B cell (primary cell): ENCODE measurements around the gene PRKCH. TPM values are rescaled to one million over a fixed set of nuclear protein-coding genes. Genes with fewer than 3 reads are reported as not detected.

Experiments
- ATAC-seq: fragments of 200-7000 bp; cut with Tn5 transposase; one replicate; pipeline ENCODE4 v1.10.0; 2021; ENCODE audit warnings: low read depth, mild to moderate bottlenecking, moderate number of reproducible peaks, moderate library complexity
- CTCF ChIA-PET: fragments of 350-600 bp; sonication (Branson Sonifier 250); formaldehyde crosslinking; loops from one replicate; lab custom pipeline; 2021; ENCODE audit warnings: antibody characterized with exemption, inconsistent platforms; lab: Charles Lee
- POLR2A ChIA-PET: fragments of 350-600 bp; sonication (Branson Sonifier 250); formaldehyde crosslinking; loops from one replicate; lab custom pipeline; 2021; ENCODE audit warnings: antibody characterized with exemption; lab: Charles Lee
- DNase-seq: peaks from one replicate; pipeline ENCODE4 v3.0.0; 2013
- H2AFZ ChIP-seq: 2 replicates; pipeline ENCODE4 v1.6.1; 2012; ENCODE audit warnings: mild to moderate bottlenecking, low read depth, low read length; ENCODE audit not compliant: insufficient read depth, poor library complexity, severe bottlenecking
- H3K27ac ChIP-seq, 2 donors: 1 replicate in 1 of 2; 2 replicates in 1 of 2; pipeline ENCODE4 v1.5.1; 2012 to 2013; ENCODE audit warnings: low read length in 2 of 2, mild to moderate bottlenecking in 2 of 2, moderate library complexity in 1 of 2
- H3K27me3 ChIP-seq, 4 experiments: fragments of 200-600 bp in 1 of 4; sonication (generic) in 1 of 4; replicated peaks in 1 of 4; 1 replicate in 2 of 4; 2 replicates in 2 of 4; pipeline versions ENCODE4 v1.6.1 to v1.7.0; 2013 to 2016; ENCODE audit warnings: low read length in 3 of 4, mild to moderate bottlenecking in 2 of 4, mixed read lengths in 1 of 4, moderate library complexity in 1 of 4; ENCODE audit not compliant: insufficient read depth in 4 of 4, control insufficient read depth in 3 of 4; ENCODE audit errors: control extremely low read depth in 1 of 4
- H3K36me3 ChIP-seq, 2 experiments: replicated peaks in 1 of 2; 1 replicate in 1 of 2; 2 replicates in 1 of 2; pipeline versions ENCODE4 v1.6.1 to v1.7.1; 2013; ENCODE audit warnings: low read length in 1 of 2; ENCODE audit not compliant: insufficient read depth in 2 of 2, control insufficient read depth in 1 of 2; ENCODE audit errors: control extremely low read depth in 1 of 2, extremely low read depth in 1 of 2
- H3K4me1 ChIP-seq, 2 donors: fragments of 200-600 bp in 1 of 2; sonication (generic) in 1 of 2; 1 replicate in 1 of 2; 2 replicates in 1 of 2; pipeline versions ENCODE4 v1.5.1 to v1.6.1; 2013 to 2017; ENCODE audit warnings: low read length in 2 of 2; ENCODE audit not compliant: control insufficient read depth in 2 of 2, insufficient read depth in 2 of 2
- H3K4me2 ChIP-seq: replicated peaks from 2 replicates; pipeline ENCODE3; 2012; ENCODE audit warnings: mild to moderate bottlenecking, low read depth, low read length; ENCODE audit not compliant: poor library complexity, severe bottlenecking
- H3K4me3 ChIP-seq, 5 experiments: fragments of 200-600 bp in 1 of 5; sonication (generic) in 1 of 5; 1 replicate in 3 of 5; 2 replicates in 2 of 5; pipeline versions ENCODE4 v1.5.1 to v1.7.0; 2011 to 2016; ENCODE audit warnings: low read length in 4 of 5, mild to moderate bottlenecking in 4 of 5, low read depth in 2 of 5, control low read depth in 1 of 5, moderate library complexity in 1 of 5; ENCODE audit not compliant: insufficient read depth in 1 of 5; ENCODE audit errors: control extremely low read depth in 1 of 5, extremely low read depth in 1 of 5
- H3K79me2 ChIP-seq: fragments of 200-600 bp; sonication (generic); one replicate; pipeline ENCODE4 v1.6.0; 2016; ENCODE audit warnings: low read length; ENCODE audit not compliant: control insufficient read depth, insufficient read depth
- H3K9ac ChIP-seq: fragments of 200-600 bp; sonication (generic); 2 replicates; pipeline ENCODE4 v1.6.1; 2017; ENCODE audit warnings: mild to moderate bottlenecking, low read length, moderate library complexity
- H3K9me3 ChIP-seq, 3 donors: one replicate each; pipeline versions ENCODE4 v1.6.1 to v1.7.1; 2013; ENCODE audit warnings: low read length in 2 of 3; ENCODE audit not compliant: control insufficient read depth in 2 of 3, insufficient read depth in 1 of 3; ENCODE audit errors: control extremely low read depth in 1 of 3
- H4K20me1 ChIP-seq: 2 replicates; pipeline ENCODE4 v1.6.0; 2012; ENCODE audit warnings: mild to moderate bottlenecking, low read length; ENCODE audit not compliant: insufficient read depth, control insufficient read depth, poor library complexity, severe bottlenecking
- H3K27ac Mint-ChIP-seq: one replicate; pipeline ENCODE4 v1.8.0; 2021; ENCODE audit warnings: mixed read lengths
- H3K27me3 Mint-ChIP-seq: one replicate; pipeline ENCODE4 v1.8.0; 2021; ENCODE audit warnings: mixed read lengths
- H3K4me1 Mint-ChIP-seq: one replicate; pipeline ENCODE4 v1.8.0; 2021; ENCODE audit warnings: mixed read lengths
- H3K4me3 Mint-ChIP-seq: one replicate; pipeline ENCODE4 v1.8.0; 2021; ENCODE audit warnings: mixed read lengths
- H3K9me3 Mint-ChIP-seq: one replicate; pipeline ENCODE4 v1.8.0; 2022; ENCODE audit warnings: mixed read lengths; ENCODE audit not compliant: insufficient read depth
- EZH2 ChIP-seq: IDR thresholded peaks from 2 replicates; pipeline ENCODE4 v1.6.1; 2012; ENCODE audit warnings: borderline replicate concordance, low read depth, mild to moderate bottlenecking, moderate library complexity, low read length; ENCODE audit not compliant: insufficient read depth, poor library complexity, severe bottlenecking
- WGBS: methylation state at CpG from one replicate; pipeline ENCODE4 v1.1.5; 2013; ENCODE audit warnings: missing lambda C conversion rate; ENCODE audit not compliant: insufficient coverage; 5-methylcytosine and 5-hydroxymethylcytosine counted together
- intact Hi-C: fragments of 100-400 bp; cut with micrococcal nuclease; formaldehyde crosslinking; loops from one replicate; pipeline ENCODE4 v1.10.0; 2022
- polyA plus RNA-seq: library from polyadenylated mRNA; depleted of rRNA; stranded (reverse); fragments of >200 nt; gene quantifications from 2 replicates; pipeline ENCODE4 v1.2.3, GENCODE V29; 2012
- total RNA-seq, 2 donors: library from RNA; stranded (reverse); fragments of 120-200 nt in 1 of 2; gene quantifications; 1 replicate in 1 of 2; 2 replicates in 1 of 2; pipeline versions ENCODE4 v1.2.3 to v1.2.4, GENCODE V29; 2013 to 2022
- TF ChIP-seq, protein P1 (sequence below): fragments of 200-600 bp; IDR thresholded peaks from one replicate; pipeline ENCODE4 v1.8.0; 2022; ENCODE audit warnings: antibody characterized with exemption, mild to moderate bottlenecking

Gene PRKCH
- total and polyA plus RNA-seq, 2 donors (not counting 1 experiment from before 2014, with no cell fraction given), result 2.0 to 5.0 TPM

DNA sequence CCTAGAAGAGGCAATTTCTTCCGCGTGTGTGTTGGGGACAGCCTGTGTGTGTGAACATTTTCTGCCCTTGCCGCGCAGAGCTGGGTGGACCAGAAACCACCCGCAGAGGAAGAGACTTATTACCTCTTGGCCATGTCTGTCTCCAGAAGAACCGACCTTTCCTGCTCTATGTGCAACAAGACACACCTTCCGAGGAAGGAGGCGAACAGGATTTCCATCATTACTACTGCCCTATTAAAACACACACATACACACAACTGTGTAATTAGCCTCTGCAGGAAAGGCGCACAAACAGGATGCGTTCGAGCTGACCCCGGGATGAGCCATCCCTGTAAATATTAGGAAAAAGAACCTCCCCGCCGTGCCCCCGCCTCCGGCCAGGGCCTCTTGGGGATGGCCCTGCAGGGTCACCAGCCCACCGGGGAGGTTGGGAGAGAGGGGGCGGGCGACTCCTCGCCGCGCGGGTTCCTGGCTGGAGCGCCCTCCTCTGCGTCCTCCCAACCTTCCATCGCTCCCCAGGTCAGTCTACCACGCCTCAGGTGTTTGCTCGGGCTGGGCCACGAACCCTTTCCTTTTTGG is 484 bp upstream of the PRKCH start:
- Histone ChIP-seq H2AFZ (peak overlapping the region; percentile 87), H3K9ac (peak overlapping the region; percentile 64), H3K27ac (no peak overlapping the region), H3K79me2 (no peaks in the 10 kb centered on the region), H3K4me2 (peak overlapping the region; percentile 89), H3K27me3 (peaks cover 0 to 43% (median 6%) of the 10 kb centered on the region in 4 experiments), H3K9me3 (peaks cover 0 to 9% (median 0%) of the 10 kb centered on the region in 3 donors), H3K36me3 (no peaks in the 10 kb centered on the region), H3K4me3 (peak overlapping the region; percentile 41 to 64 (median 56)), H3K4me1 (peaks cover 21 to 22% of the 10 kb centered on the region in 2 donors), H4K20me1 (no peaks in the 10 kb centered on the region)
- DNase-seq (no peak), ATAC-seq (no peak)
- TF ChIP-seq EZH2, result no peak
- TF ChIP-seq, protein P1, sequence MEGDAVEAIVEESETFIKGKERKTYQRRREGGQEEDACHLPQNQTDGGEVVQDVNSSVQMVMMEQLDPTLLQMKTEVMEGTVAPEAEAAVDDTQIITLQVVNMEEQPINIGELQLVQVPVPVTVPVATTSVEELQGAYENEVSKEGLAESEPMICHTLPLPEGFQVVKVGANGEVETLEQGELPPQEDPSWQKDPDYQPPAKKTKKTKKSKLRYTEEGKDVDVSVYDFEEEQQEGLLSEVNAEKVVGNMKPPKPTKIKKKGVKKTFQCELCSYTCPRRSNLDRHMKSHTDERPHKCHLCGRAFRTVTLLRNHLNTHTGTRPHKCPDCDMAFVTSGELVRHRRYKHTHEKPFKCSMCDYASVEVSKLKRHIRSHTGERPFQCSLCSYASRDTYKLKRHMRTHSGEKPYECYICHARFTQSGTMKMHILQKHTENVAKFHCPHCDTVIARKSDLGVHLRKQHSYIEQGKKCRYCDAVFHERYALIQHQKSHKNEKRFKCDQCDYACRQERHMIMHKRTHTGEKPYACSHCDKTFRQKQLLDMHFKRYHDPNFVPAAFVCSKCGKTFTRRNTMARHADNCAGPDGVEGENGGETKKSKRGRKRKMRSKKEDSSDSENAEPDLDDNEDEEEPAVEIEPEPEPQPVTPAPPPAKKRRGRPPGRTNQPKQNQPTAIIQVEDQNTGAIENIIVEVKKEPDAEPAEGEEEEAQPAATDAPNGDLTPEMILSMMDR, result no peak
- intact Hi-C loops, result loop anchor here (10.0 kb wide), 1 partner anchor 124 kb away; no protein-coding TSS in a partner anchor
- peak overlapping the region; percentile 86 for H3K4me3 Mint-ChIP-seq
- peaks cover 15% of the 10 kb centered on the region for H3K4me1 Mint-ChIP-seq
- peak overlapping the region; percentile 27 for H3K27ac Mint-ChIP-seq
- no peaks in the 10 kb centered on the region for H3K9me3 Mint-ChIP-seq
- POLR2A ChIA-PET, result no interaction called here
- peaks cover 15% of the 10 kb centered on the region for H3K27me3 Mint-ChIP-seq
- CTCF ChIA-PET, result interaction anchor here (1.5 kb wide), 1 partner anchor 24 kb away, joined by 3 read pairs; no protein-coding TSS in a partner anchor
- 43% methylated on average over 17 of the region's 29 CpGs for WGBS
